ENCODE data around the gene TLL1.

Gene TLL1

GRCh38 chr4:165970703-165971420 lies 97.8 kb downstream of the TLL1 start:
- no peak for DNase-seq (ENCODE audit: low read depth in 1 of 2, low spot score in 1 of 2)

- DNase-seq (ENCODE audit: low read depth in 1 of 2, low spot score in 1 of 2): no peak
These were observed 98.4 kb downstream of the TLL1 start for GRCh38 chr4:165971446-165971845.

GRCh38 chr4:165971933-165972332 lies 98.9 kb downstream of the TLL1 start:
- no peak for DNase-seq (ENCODE audit: low read depth in 1 of 2, low spot score in 1 of 2)

GRCh38 chr4:165972747-165973146 lies 99.7 kb downstream of the TLL1 start:
- no peak for DNase-seq (ENCODE audit: low read depth in 1 of 2, low spot score in 1 of 2)

GRCh38 chr4:165982934-165983333 lies 109.9 kb downstream of the TLL1 start:
- no peak for DNase-seq (ENCODE audit: low read depth in 1 of 2, low spot score in 1 of 2)

- no peak for DNase-seq (ENCODE audit: low read depth in 1 of 2, low spot score in 1 of 2)
These were observed 114.1 kb downstream of the TLL1 start for GRCh38 chr4:165986956-165987698.

- no peak for DNase-seq (ENCODE audit: low read depth in 1 of 2, low spot score in 1 of 2)
These were observed 118.5 kb downstream of the TLL1 start for GRCh38 chr4:165991325-165992180.

GRCh38 chr4:165992283-165992682 lies 119.2 kb downstream of the TLL1 start:
- DNase-seq (ENCODE audit: low read depth in 1 of 2, low spot score in 1 of 2): no peak

- no peak for DNase-seq (ENCODE audit: low read depth in 1 of 2, low spot score in 1 of 2)
These were observed 121.7 kb downstream of the TLL1 start for GRCh38 chr4:165994701-165995100.

GRCh38 chr4:166003811-166004210 lies 130.8 kb downstream of the TLL1 start:
- DNase-seq (ENCODE audit: low read depth in 1 of 2, low spot score in 1 of 2): no peak

GRCh38 chr4:166006217-166006616 lies 133.2 kb downstream of the TLL1 start:
- no peak for DNase-seq (ENCODE audit: low read depth in 1 of 2, low spot score in 1 of 2)

GRCh38 chr4:166008510-166008909 lies 135.5 kb downstream of the TLL1 start:
- no peak for DNase-seq (ENCODE audit: low read depth in 1 of 2, low spot score in 1 of 2)

- no peak for DNase-seq (ENCODE audit: low read depth in 1 of 2, low spot score in 1 of 2)
These were observed 139.3 kb downstream of the TLL1 start for GRCh38 chr4:166012129-166013030.

- DNase-seq (ENCODE audit: low read depth in 1 of 2, low spot score in 1 of 2): no peak
These were observed 141.4 kb downstream of the TLL1 start for GRCh38 chr4:166014411-166014810.

GRCh38 chr4:166017804-166018203 lies 144.8 kb downstream of the TLL1 start:
- no peak for DNase-seq (ENCODE audit: low read depth in 1 of 2, low spot score in 1 of 2)

GRCh38 chr4:166019441-166020220 lies 146.6 kb downstream of the TLL1 start:
- no peak for DNase-seq (ENCODE audit: low read depth in 1 of 2, low spot score in 1 of 2)

- no peak for DNase-seq (ENCODE audit: low read depth in 1 of 2, low spot score in 1 of 2)
These were observed 148.6 kb downstream of the TLL1 start for GRCh38 chr4:166021617-166022016.

GRCh38 chr4:166034965-166035364 lies 161.9 kb downstream of the TLL1 start:
- no peak for DNase-seq (ENCODE audit: low read depth in 1 of 2, low spot score in 1 of 2)

- no peak for DNase-seq (ENCODE audit: low read depth in 1 of 2, low spot score in 1 of 2)
These were observed 166.8 kb downstream of the TLL1 start for GRCh38 chr4:166039822-166040221.

- no peak for DNase-seq (ENCODE audit: low read depth in 1 of 2, low spot score in 1 of 2)
These were observed 169.5 kb downstream of the TLL1 start for GRCh38 chr4:166042510-166043055.

Measured in stimulated activated CD4-positive, alpha-beta T cell treated with anti-CD3 and anti-CD28 coated beads, Interleukin-15, amount 100 ng/mL, for 1 hour (primary cell).